ENCODE measurements around the gene WWC1.

The WWC1 gene

GRCh38 chr5:168513861-168514428 lies 222.5 kb downstream of the WWC1 start:
- TF ChIP-seq CTCF (IDR thresholded peaks at IDR 0.05): no peak

Measured in LNCAP (cell line).